ENCODE measurements around the gene SV2C. TPM values are rescaled to one million over a fixed set of nuclear protein-coding genes. Genes with fewer than 3 reads are reported as not detected.

SV2C gene
- total RNA-seq, 2 donors from 2014 or later: 0.52 TPM; not detected in 1

- H3K9me3 ChIP-seq: no peaks in the 10 kb centered on the region
- H3K36me3 ChIP-seq (replicated peaks in 1 of 2; ENCODE audit: insufficient read depth in 1 of 2, low read depth in 2 of 2): no peaks in the 10 kb centered on the region
- 92 to 95% methylated on average over 3 of the region's 3 CpGs for WGBS, 2 donors
- ATAC-seq (no peak), DNase-seq (no peak)
- H3K4me3 ChIP-seq: no peak overlapping the region
- no peak overlapping the region for H3K27ac ChIP-seq
- no peaks in the 10 kb centered on the region for H3K4me1 ChIP-seq
- intact Hi-C loops (cut with DNase I): no loop called here
- H3K27me3 ChIP-seq: no peaks in the 10 kb centered on the region
- TF ChIP-seq, protein P1, sequence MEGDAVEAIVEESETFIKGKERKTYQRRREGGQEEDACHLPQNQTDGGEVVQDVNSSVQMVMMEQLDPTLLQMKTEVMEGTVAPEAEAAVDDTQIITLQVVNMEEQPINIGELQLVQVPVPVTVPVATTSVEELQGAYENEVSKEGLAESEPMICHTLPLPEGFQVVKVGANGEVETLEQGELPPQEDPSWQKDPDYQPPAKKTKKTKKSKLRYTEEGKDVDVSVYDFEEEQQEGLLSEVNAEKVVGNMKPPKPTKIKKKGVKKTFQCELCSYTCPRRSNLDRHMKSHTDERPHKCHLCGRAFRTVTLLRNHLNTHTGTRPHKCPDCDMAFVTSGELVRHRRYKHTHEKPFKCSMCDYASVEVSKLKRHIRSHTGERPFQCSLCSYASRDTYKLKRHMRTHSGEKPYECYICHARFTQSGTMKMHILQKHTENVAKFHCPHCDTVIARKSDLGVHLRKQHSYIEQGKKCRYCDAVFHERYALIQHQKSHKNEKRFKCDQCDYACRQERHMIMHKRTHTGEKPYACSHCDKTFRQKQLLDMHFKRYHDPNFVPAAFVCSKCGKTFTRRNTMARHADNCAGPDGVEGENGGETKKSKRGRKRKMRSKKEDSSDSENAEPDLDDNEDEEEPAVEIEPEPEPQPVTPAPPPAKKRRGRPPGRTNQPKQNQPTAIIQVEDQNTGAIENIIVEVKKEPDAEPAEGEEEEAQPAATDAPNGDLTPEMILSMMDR (IDR thresholded peaks at IDR 0.05): no peak
- TF ChIP-seq POLR2A (IDR thresholded peaks at IDR 0.05): no peak
Measured at GRCh38 chr5:76196457-76196856, 113.3 kb downstream of the SV2C start.

- WGBS, 2 donors: 92 to 96% methylated on average over 2 of the region's 2 CpGs
Measured at GRCh38 chr5:76196886-76197489, 113.8 kb downstream of the SV2C start.

DNA sequence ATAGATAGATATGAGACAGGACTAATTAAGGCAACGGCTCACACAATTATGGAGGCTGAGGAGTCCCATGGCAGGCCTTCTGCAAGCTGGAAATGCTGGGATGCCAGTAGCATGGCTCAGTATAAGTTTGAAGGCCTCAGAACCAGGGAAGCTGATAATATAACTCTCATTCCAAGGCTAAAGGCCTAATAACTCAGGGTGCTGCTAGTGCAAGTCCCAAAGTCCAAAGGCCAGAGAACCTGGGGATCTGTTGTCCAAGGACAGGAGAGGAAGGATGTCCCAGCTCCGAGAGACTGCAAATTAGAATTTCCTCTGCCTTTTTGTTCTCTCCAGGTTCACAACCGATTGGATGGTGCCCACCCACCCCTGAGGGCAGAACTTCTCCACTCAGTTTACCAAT, 114.5 kb downstream of the SV2C start:
- 86 to 90% methylated on average over 3 of the region's 3 CpGs for WGBS, 2 donors
- Histone ChIP-seq H3K4me3 (no peak overlapping the region), H3K36me3 (replicated peaks in 1 of 2; ENCODE audit: insufficient read depth in 1 of 2, low read depth in 2 of 2) (no peaks in the 10 kb centered on the region), H3K27ac (no peak overlapping the region), H3K4me1 (no peaks in the 10 kb centered on the region), H3K27me3 (no peaks in the 10 kb centered on the region), H3K9me3 (no peaks in the 10 kb centered on the region)
- intact Hi-C loops (cut with DNase I): no loop called here
- no peak for TF ChIP-seq POLR2A (IDR thresholded peaks at IDR 0.05)
- TF ChIP-seq, protein P1 (IDR thresholded peaks at IDR 0.05): no peak
- no peak for DNase-seq
- ATAC-seq: no peak

More at GRCh38 chr5:76196886-76197489, 113.8 kb downstream of the SV2C start:
- Histone ChIP-seq H3K9me3 (no peaks in the 10 kb centered on the region), H3K36me3 (replicated peaks in 1 of 2; ENCODE audit: insufficient read depth in 1 of 2, low read depth in 2 of 2) (no peaks in the 10 kb centered on the region), H3K4me3 (no peak overlapping the region), H3K4me1 (no peaks in the 10 kb centered on the region), H3K27ac (no peak overlapping the region), H3K27me3 (no peaks in the 10 kb centered on the region)
- DNase-seq (no peak), ATAC-seq (no peak)
- intact Hi-C loops (cut with DNase I): no loop called here
- TF ChIP-seq, protein P1 (IDR thresholded peaks at IDR 0.05): no peak
- no peak for TF ChIP-seq POLR2A (IDR thresholded peaks at IDR 0.05)

- WGBS, 2 donors: 52 to 74% methylated on average over 6 of the region's 6 CpGs
- Histone ChIP-seq H3K36me3 (replicated peaks in 1 of 2; ENCODE audit: insufficient read depth in 1 of 2, low read depth in 2 of 2) (no peaks in the 10 kb centered on the region), H3K4me1 (no peaks in the 10 kb centered on the region), H3K9me3 (no peaks in the 10 kb centered on the region), H3K27me3 (no peaks in the 10 kb centered on the region), H3K27ac (no peak overlapping the region), H3K4me3 (no peak overlapping the region)
- ATAC-seq (no peak), DNase-seq (no peak)
- no peak for TF ChIP-seq POLR2A (IDR thresholded peaks at IDR 0.05)
- TF ChIP-seq, protein P1 (IDR thresholded peaks at IDR 0.05): no peak
- intact Hi-C loops (cut with DNase I): no loop called here
Measured at GRCh38 chr5:76199336-76200318, 116.4 kb downstream of the SV2C start.
